Neuronal stem cell (in vitro differentiated cells): Measurements from ENCODE around the gene SMC1B.

Source experiments
- DNase-seq: peaks from one replicate; pipeline ENCODE4 v3.0.0-alpha.2; 2013; ENCODE audit warnings: low spot score
- H2AFZ ChIP-seq: one replicate; pipeline ENCODE4 v1.6.1; 2013; ENCODE audit warnings: mild to moderate bottlenecking, low read length, inconsistent platforms
- H2AK5ac ChIP-seq: 2 replicates; pipeline ENCODE4 v1.6.1; 2013; ENCODE audit warnings: low read depth, mild to moderate bottlenecking, inconsistent platforms, low read length, moderate library complexity, mixed read lengths
- H2BK120ac ChIP-seq: 2 replicates; pipeline ENCODE4 v1.6.1; 2013; ENCODE audit warnings: low read depth, mild to moderate bottlenecking, inconsistent platforms, low read length, moderate library complexity, mixed read lengths
- H2BK12ac ChIP-seq: one replicate; pipeline ENCODE4 v1.6.1; 2013; ENCODE audit warnings: low read length, inconsistent platforms
- H2BK15ac ChIP-seq: 2 replicates; pipeline ENCODE4 v1.6.1; 2013; ENCODE audit warnings: mild to moderate bottlenecking, low read length, inconsistent platforms, mixed read lengths
- H2BK5ac ChIP-seq: one replicate; pipeline ENCODE4 v1.6.1; 2013; ENCODE audit warnings: inconsistent platforms, mild to moderate bottlenecking, low read length, moderate library complexity
- H3K14ac ChIP-seq: one replicate; pipeline ENCODE4 v1.6.1; 2013; ENCODE audit warnings: low read length, inconsistent platforms
- H3K18ac ChIP-seq: 2 replicates; pipeline ENCODE4 v1.6.1; 2013; ENCODE audit warnings: low read length, inconsistent platforms
- H3K23ac ChIP-seq: 2 replicates; pipeline ENCODE4 v1.6.1; 2013; ENCODE audit warnings: low read depth, mild to moderate bottlenecking, mixed read lengths, low read length, inconsistent platforms; ENCODE audit not compliant: poor library complexity
- H3K27ac ChIP-seq: replicated peaks from 3 replicates; pipeline ENCODE4 v1.5.1; 2013; ENCODE audit warnings: low read length, inconsistent platforms
- H3K27me3 ChIP-seq, 3 experiments: 2 replicates each; pipeline ENCODE4 v1.6.1; 2013; ENCODE audit warnings: low read length in 3 of 3, mild to moderate bottlenecking in 2 of 3, inconsistent platforms in 1 of 3, low read depth in 1 of 3, mixed read lengths in 1 of 3, moderate library complexity in 1 of 3; ENCODE audit not compliant: control insufficient read depth in 3 of 3, insufficient read depth in 3 of 3
- H3K36me3 ChIP-seq, 2 donors: replicated peaks in 1 of 2; 2 replicates each; pipeline ENCODE4 v1.6.1; 2013; ENCODE audit warnings: low read length in 2 of 2; ENCODE audit not compliant: control insufficient read depth in 2 of 2, insufficient read depth in 2 of 2
- H3K4ac ChIP-seq: 2 replicates; pipeline ENCODE4 v1.6.1; 2013; ENCODE audit warnings: inconsistent platforms, mild to moderate bottlenecking, low read length, moderate library complexity
- H3K4me1 ChIP-seq, 2 donors: 1 replicate in 1 of 2; 2 replicates in 1 of 2; pipeline ENCODE4 v1.6.1; 2013; ENCODE audit warnings: low read length in 2 of 2, low read depth in 1 of 2; ENCODE audit not compliant: control insufficient read depth in 2 of 2, insufficient read depth in 1 of 2
- H3K4me2 ChIP-seq: one replicate; pipeline ENCODE4 v1.6.1; 2013; ENCODE audit warnings: mild to moderate bottlenecking, low read length, inconsistent platforms; ENCODE audit not compliant: insufficient read depth, poor library complexity, severe bottlenecking
- H3K4me3 ChIP-seq, 2 donors: 2 replicates each; pipeline ENCODE4 v1.5.1; 2013; ENCODE audit warnings: low read length in 2 of 2, mild to moderate bottlenecking in 2 of 2, inconsistent platforms in 1 of 2, moderate library complexity in 1 of 2
- H3K79me1 ChIP-seq: one replicate; pipeline ENCODE4 v1.6.1; 2013; ENCODE audit warnings: low read depth, mild to moderate bottlenecking, inconsistent platforms, low read length, moderate library complexity
- H3K9ac ChIP-seq: one replicate; pipeline ENCODE4 v1.6.1; 2013; ENCODE audit warnings: mild to moderate bottlenecking, low read depth, low read length, inconsistent platforms; ENCODE audit not compliant: poor library complexity
- H3K9me3 ChIP-seq, 2 donors: replicated peaks in 1 of 2; 2 replicates each; pipeline versions ENCODE3 to v1.6.1; 2013; ENCODE audit warnings: low read length in 2 of 2, mild to moderate bottlenecking in 2 of 2, inconsistent platforms in 1 of 2, low read depth in 1 of 2, mixed read lengths in 1 of 2, moderate library complexity in 1 of 2; ENCODE audit not compliant: control insufficient read depth in 2 of 2, insufficient read depth in 1 of 2
- H4K8ac ChIP-seq: one replicate; pipeline ENCODE4 v1.6.1; 2013; ENCODE audit warnings: low read depth, mild to moderate bottlenecking, inconsistent platforms, low read length, moderate library complexity
- H4K91ac ChIP-seq: one replicate; pipeline ENCODE4 v1.6.1; 2013; ENCODE audit warnings: low read length, low read depth, mild to moderate bottlenecking, inconsistent platforms; ENCODE audit not compliant: poor library complexity
- WGBS, 2 donors: extraction: QIAGEN DNeasy Blood & Tissue Kit; methylation state at CpG; one replicate each; pipeline ENCODE4 v1.1.7; 2013; ENCODE audit warnings: missing lambda C conversion rate in 2 of 2, mixed read lengths in 1 of 2; ENCODE audit not compliant: insufficient read length in 2 of 2, insufficient replicate concordance in 1 of 2; ENCODE audit errors: extremely low coverage in 2 of 2; 5-methylcytosine and 5-hydroxymethylcytosine counted together

The SMC1B gene

DNA sequence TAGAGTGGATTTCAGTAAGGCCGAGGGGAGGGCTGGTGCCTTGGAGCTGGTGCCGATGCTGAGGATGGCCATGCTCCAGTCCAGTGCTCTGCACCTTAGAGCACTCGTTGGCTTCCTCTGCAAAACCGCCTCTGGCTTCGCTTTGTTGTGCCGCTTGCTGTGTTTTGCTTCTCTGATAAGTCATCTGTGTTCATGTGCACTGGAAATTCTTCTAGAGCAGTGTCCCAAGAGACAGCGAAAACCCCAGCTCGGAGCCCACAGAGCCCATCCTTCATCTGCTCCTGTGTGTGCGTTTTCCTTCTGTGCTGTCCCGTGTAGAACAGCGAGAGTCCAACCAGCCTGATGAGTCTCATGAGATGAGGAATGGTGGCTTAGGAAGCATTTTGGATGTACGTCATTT, 91.6 kb downstream of the SMC1B start:
- Histone ChIP-seq H3K79me1 (no peaks in the 10 kb centered on the region), H3K4me2 (no peak overlapping the region), H3K9ac (no peak overlapping the region), H4K8ac (no peak overlapping the region), H4K91ac (no peak overlapping the region), H2BK12ac (no peak overlapping the region), H3K36me3 (peaks cover 17 to 38% of the 10 kb centered on the region in 2 donors), H3K4me1 (peaks cover 7 to 13% of the 10 kb centered on the region in 2 donors), H2AK5ac (no peak overlapping the region), H3K14ac (no peak overlapping the region), H3K18ac (no peak overlapping the region), H3K23ac (no peak overlapping the region), H2BK15ac (no peak overlapping the region), H3K4me3 (no peak overlapping the region), H2BK120ac (no peak overlapping the region), H2BK5ac (no peak overlapping the region), H3K4ac (no peak overlapping the region), H3K27ac (no peak overlapping the region), H3K27me3 (no peaks in the 10 kb centered on the region), H2AFZ (no peak overlapping the region), H3K9me3 (no peaks in the 10 kb centered on the region)
- DNase-seq, result no peak
- no CpG with 5 or more reads among the region's 12 CpGs for WGBS, 2 donors

DNA sequence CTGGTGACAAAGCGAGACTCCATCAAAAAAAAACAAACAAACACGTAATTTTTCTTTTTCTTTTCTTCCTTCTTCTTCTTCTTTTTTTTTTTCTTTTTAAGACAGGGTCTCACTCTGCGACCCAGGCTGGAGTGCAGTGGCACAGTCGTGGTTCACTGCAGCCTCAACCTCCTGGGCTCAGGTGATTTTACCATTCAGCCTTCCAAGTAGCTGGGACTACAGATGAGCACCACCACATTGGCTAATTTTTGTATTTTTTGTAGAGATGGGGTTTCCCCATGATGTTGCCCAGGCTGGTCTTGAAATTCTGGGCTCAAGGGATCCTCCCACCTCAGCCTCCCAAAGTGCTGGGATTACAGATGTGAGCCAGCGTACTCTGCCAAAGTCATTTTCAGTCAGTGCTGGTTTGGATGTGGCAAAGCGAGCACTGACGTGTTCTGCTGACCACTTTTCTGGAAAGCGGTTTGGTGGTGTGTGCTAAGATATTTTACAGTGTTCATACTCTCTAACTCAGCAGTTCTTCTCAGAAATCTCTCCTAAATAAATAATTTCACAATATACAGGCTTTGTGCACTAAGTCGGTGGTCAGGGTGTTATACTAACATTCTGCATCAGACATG, 92.9 kb downstream of the SMC1B start:
- Histone ChIP-seq H3K4ac (no peak overlapping the region), H3K36me3 (peaks cover 17 to 35% of the 10 kb centered on the region in 2 donors), H2AFZ (no peak overlapping the region), H4K91ac (no peak overlapping the region), H2AK5ac (no peak overlapping the region), H2BK5ac (no peak overlapping the region), H3K23ac (no peak overlapping the region), H2BK12ac (no peak overlapping the region), H3K79me1 (no peaks in the 10 kb centered on the region), H3K9me3 (no peaks in the 10 kb centered on the region), H3K27ac (no peak overlapping the region), H4K8ac (no peak overlapping the region), H2BK15ac (no peak overlapping the region), H3K4me3 (no peak overlapping the region), H3K9ac (no peak overlapping the region), H3K18ac (no peak overlapping the region), H2BK120ac (no peak overlapping the region), H3K4me2 (no peak overlapping the region), H3K4me1 (peaks cover 7 to 13% of the 10 kb centered on the region in 2 donors), H3K14ac (no peak overlapping the region), H3K27me3 (no peaks in the 10 kb centered on the region)
- DNase-seq, result no peak
- whole genome bisulfite sequencing, 2 donors, result 100% methylated on average over 1 of the region's 9 CpGs; no CpG with 5 or more reads in 1 of the 2 donors

DNA sequence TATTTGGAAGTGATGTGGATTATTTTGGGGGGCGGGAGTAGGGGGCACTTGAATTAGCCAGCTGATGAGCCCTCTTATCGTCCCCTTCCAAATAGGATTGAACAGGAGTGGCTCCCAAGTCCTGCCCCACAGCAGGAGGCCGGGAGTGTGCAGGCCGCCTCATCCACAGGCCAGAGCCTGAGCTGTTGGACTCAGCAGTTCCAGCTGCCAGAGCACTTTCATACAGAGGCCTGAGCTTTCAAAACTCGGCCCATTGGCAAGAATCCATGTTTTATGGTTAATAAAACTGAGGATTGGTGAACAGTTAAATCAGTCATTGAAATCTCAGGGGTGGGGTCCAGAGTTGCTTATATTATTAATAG, 94.1 kb downstream of the SMC1B start:
- H3K4me2 ChIP-seq, result no peak overlapping the region
- no peak overlapping the region for H4K8ac ChIP-seq
- no peaks in the 10 kb centered on the region for H3K9me3 ChIP-seq
- WGBS, 2 donors, result no CpG with 5 or more reads among the region's 5 CpGs
- H2BK15ac ChIP-seq, result no peak overlapping the region
- no peak for DNase-seq
- H3K27me3 ChIP-seq, result no peaks in the 10 kb centered on the region
- no peak overlapping the region for H3K27ac ChIP-seq
- H3K9ac ChIP-seq, result no peak overlapping the region
- peaks cover 14 to 25% of the 10 kb centered on the region in 2 donors for H3K36me3 ChIP-seq
- no peaks in the 10 kb centered on the region for H3K79me1 ChIP-seq
- no peak overlapping the region for H3K23ac ChIP-seq
- no peak overlapping the region for H3K4me3 ChIP-seq
- H2BK120ac ChIP-seq, result no peak overlapping the region
- no peak overlapping the region for H2BK12ac ChIP-seq
- H3K18ac ChIP-seq, result no peak overlapping the region
- no peak overlapping the region for H2AK5ac ChIP-seq
- peaks cover 7 to 13% of the 10 kb centered on the region in 2 donors for H3K4me1 ChIP-seq
- H3K14ac ChIP-seq, result no peak overlapping the region
- no peak overlapping the region for H2AFZ ChIP-seq
- no peak overlapping the region for H2BK5ac ChIP-seq
- no peak overlapping the region for H3K4ac ChIP-seq
- H4K91ac ChIP-seq, result no peak overlapping the region

DNA sequence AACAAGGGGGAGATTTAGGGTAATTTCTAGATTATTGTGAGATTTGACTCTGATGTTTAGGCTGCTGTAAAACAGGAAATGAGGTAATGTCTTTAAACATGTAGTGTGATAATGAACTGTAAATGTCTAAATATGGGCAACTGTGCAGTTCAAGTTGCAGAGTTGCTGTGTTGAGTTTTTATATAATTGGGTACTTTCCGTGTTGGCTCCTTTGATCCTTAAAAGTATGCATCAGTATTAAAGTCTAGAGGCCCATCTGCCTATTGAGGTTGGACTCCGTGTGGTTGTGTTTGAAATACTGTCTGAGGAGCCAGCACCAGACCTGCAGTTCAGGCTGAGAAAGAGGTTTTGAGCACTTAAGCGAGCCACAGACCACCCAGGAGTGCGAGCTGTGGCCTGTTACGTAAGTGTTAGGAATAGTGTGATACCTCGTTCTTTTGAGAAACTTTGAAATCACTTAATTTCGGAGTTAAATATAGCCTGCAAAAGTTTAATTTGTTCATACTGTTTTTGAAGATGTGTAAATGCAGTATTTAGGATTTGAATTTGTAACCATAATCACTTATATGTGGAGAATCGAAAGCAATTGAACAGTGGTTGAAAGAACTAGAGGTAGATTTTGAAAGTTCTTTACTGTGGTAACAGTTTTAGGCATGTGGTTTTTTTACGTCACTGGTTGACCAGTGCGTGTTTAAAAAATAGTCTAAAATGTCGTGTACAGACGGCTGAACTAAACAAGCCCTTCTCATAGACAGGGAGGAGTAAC, 94.7 kb downstream of the SMC1B start:
- H3K4me3 ChIP-seq, result no peak overlapping the region
- H3K9ac ChIP-seq, result no peak overlapping the region
- H4K8ac ChIP-seq, result no peak overlapping the region
- no peaks in the 10 kb centered on the region for H3K79me1 ChIP-seq
- peaks cover 8 to 16% of the 10 kb centered on the region in 2 donors for H3K4me1 ChIP-seq
- H3K27ac ChIP-seq, result no peak overlapping the region
- no CpG with 5 or more reads among the region's 12 CpGs for WGBS, 2 donors
- H3K23ac ChIP-seq, result no peak overlapping the region
- no peak for DNase-seq
- no peak overlapping the region for H2BK12ac ChIP-seq
- no peak overlapping the region for H4K91ac ChIP-seq
- no peak overlapping the region for H3K4ac ChIP-seq
- no peaks in the 10 kb centered on the region for H3K9me3 ChIP-seq
- H2AFZ ChIP-seq, result peak overlapping the region; percentile 6
- H3K14ac ChIP-seq, result no peak overlapping the region
- H2BK120ac ChIP-seq, result no peak overlapping the region
- no peak overlapping the region for H2AK5ac ChIP-seq
- peaks cover 9 to 20% of the 10 kb centered on the region in 2 donors for H3K36me3 ChIP-seq
- no peak overlapping the region for H2BK5ac ChIP-seq
- no peak overlapping the region for H3K18ac ChIP-seq
- H2BK15ac ChIP-seq, result no peak overlapping the region
- H3K27me3 ChIP-seq, result no peaks in the 10 kb centered on the region
- no peak overlapping the region for H3K4me2 ChIP-seq
